KOPT-K1 (cell line): ENCODE results near the gene DUSP9.

Source experiments
- H3K27ac ChIP-seq: fragments of 200-600 bp; sonication (generic); 2 replicates; pipeline ENCODE4 v1.5.1; 2016; ENCODE audit warnings: antibody characterized with exemption, mild to moderate bottlenecking, low read depth, low read length; ENCODE audit not compliant: poor library complexity, severe bottlenecking
- H3K36me3 ChIP-seq: fragments of 200-600 bp; sonication (generic); 2 replicates; pipeline ENCODE4 v1.5.1; 2017; ENCODE audit warnings: antibody characterized with exemption, mild to moderate bottlenecking, low read length, moderate library complexity; ENCODE audit not compliant: insufficient read depth
- H3K9me3 ChIP-seq: fragments of 200-600 bp; sonication (generic); 2 replicates; pipeline ENCODE4 v1.5.1; 2017; ENCODE audit warnings: antibody characterized with exemption, low read length, mild to moderate bottlenecking; ENCODE audit not compliant: insufficient read depth, poor library complexity, severe bottlenecking

DUSP9 gene

DNA sequence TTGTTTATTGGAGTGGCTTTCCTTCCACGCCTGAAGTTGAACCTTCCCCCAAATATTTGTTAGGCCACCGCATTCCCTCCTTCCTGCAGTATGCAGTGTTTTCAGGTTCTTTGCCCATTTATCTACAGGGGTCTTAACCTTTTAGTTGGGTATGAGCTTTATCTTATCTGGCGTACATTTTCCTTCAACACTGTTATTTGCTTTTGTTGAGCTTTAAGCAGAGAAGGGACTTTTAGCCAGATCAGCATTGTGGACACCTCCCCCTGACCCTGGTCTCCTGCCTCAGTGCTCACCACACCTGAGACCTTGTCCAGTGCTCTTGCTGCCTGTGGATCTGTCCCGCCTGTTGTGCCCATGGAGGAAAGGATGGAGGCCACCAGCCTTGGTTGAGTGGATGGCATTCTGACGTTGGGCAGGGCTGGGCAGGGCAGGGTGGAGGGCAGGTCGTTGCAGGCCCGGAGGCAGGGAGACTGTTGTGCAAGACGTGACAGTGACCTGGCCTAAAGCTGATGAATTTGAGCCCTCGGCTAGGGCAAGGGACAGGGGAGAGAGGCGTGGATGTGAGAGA is 998 bp upstream of the DUSP9 start:
- Histone ChIP-seq H3K9me3 (no peaks in the 10 kb centered on the region), H3K27ac (no peak overlapping the region), H3K36me3 (no peaks in the 10 kb centered on the region)

DNA sequence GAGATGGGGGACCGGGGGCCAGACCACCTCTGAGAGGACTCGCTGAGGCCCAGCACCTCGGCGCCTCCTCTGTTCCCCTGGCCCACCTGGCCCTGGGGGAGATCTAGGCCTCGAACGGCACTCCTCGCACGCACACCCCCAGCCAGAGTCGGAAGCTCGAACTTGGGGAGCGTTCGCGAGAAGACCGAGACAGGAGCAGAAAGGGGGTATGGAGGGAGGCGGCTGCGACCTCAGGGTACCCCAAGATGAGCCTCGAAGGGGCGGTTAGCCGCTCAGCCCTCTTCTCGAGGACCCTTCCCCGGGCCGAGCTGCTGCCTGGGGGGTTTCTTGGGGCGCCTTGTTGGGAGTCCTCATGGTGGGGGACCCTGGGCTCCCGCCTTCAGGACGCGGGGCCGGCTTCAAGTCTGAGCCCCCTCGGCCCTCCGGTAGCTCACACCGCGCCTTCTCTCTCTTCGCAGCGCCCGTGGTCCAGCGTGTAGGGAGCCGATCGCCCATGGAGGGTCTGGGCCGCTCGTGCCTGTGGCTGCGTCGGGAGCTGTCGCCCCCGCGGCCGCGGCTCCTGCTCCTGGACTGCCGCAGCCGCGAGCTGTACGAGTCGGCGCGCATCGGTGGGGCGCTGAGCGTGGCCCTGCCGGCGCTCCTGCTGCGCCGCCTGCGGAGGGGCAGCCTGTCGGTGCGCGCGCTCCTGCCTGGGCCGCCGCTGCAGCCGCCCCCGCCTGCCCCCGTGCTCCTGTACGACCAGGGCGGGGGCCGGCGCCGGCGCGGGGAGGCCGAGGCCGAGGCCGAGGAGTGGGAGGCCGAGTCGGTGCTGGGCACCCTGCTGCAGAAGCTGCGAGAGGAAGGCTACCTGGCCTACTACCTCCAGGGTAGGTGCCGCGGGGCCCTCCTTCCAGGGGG is 706 bp downstream of the DUSP9 start:
- Histone ChIP-seq H3K9me3 (no peaks in the 10 kb centered on the region), H3K27ac (no peak overlapping the region), H3K36me3 (no peaks in the 10 kb centered on the region)

DNA sequence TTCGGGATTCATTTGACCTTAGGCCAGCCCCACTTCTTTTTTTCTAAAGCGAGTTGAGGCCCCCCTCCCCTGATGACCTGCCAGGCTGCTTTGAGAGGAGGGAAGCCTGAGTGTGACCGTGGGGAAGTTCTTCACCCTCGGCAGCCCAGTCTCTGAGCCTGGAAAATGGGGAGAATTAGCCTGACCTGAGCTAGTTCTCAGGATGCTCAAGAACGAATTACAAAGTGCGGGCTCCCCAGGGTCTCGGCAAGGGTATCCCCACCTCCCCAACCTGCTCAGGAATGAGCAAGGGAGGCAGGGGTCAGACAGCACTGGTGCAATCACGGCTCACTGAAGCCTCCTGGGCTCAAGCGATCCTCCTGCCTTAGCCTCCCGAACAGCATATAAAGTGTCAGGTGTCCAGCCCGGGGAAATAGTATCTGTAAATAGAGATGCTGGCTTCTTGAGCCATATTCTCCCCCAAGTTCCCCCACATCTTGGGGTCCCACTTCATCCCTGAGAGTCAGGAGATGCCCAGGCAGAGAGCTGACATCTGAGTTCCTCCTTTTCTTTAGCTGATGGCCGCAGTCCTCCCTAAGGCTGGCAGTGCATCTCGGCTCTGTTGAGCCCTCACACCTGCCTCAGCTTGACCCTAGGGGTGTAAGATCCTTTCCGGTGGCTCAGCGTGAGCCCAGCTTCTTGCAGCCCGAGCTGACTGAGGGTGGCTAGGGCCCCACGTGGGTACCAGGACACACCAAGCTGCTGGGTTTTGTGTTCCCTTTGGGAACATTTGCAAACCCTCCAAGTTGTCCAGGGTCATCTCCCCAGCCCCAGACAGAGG is 1.6 kb downstream of the DUSP9 start:
- no peaks in the 10 kb centered on the region for H3K9me3 ChIP-seq
- H3K27ac ChIP-seq: no peak overlapping the region
- H3K36me3 ChIP-seq: no peaks in the 10 kb centered on the region

DNA sequence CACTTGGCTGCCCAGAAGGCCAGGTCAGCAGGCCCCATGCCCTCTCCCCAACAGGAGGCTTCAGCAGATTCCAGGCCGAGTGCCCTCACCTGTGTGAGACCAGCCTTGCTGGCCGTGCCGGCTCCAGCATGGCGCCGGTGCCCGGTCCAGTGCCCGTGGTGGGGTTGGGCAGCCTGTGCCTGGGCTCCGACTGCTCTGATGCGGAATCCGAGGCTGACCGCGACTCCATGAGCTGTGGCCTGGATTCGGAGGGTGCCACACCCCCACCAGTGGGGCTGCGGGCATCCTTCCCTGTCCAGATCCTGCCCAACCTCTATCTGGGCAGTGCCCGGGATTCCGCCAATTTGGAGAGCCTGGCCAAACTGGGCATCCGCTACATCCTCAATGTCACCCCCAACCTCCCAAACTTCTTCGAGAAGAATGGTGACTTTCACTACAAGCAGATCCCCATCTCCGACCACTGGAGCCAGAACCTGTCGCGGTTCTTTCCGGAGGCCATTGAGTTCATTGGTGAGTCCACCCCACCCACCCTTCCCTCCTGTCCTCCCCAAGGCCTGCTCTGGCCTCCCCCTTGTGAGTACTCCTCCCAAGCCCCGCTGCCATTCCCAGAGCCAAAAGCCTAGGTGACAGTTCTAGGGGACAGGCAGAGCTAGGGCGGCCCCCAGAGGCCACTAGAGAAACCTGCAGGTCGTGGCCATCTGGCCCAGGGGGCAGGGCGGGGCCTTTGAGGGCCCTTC is 2.3 kb downstream of the DUSP9 start:
- H3K9me3 ChIP-seq: no peaks in the 10 kb centered on the region
- no peaks in the 10 kb centered on the region for H3K36me3 ChIP-seq
- no peak overlapping the region for H3K27ac ChIP-seq

DNA sequence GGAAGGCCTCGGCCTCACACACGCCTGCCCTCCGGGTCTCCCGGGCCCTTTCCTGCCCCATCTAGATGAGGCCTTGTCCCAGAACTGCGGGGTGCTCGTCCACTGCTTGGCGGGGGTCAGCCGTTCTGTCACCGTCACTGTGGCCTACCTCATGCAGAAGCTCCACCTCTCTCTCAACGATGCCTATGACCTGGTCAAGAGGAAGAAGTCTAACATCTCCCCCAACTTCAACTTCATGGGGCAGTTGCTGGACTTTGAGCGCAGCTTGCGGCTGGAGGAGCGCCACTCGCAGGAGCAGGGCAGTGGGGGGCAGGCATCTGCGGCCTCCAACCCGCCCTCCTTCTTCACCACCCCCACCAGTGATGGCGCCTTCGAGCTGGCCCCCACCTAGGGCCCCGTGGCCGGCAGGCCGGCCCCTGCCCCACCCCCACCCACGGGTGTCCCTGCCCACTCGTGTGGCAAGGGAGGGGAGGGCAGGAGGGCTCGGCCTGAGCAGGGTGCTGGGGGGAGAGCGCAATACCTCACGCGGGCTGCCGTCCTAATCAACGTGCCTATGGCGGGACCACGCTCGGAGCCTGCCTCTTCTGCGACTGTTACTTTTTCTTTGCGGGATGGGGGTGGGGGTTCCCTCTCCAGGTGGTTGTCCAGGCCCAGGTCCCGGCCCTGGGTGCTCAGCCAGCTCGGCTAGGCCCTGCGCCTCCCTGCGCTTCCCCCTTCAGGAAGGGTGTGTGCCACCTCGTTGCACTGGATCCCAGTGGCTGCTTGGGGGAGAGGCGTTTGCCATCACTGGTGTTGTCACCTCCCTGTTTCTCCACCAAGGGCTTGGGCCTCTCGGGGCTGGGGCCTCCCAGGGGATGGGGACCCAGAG is 3.1 kb downstream of the DUSP9 start:
- H3K27ac ChIP-seq: no peak overlapping the region
- no peaks in the 10 kb centered on the region for H3K36me3 ChIP-seq
- no peaks in the 10 kb centered on the region for H3K9me3 ChIP-seq

DNA sequence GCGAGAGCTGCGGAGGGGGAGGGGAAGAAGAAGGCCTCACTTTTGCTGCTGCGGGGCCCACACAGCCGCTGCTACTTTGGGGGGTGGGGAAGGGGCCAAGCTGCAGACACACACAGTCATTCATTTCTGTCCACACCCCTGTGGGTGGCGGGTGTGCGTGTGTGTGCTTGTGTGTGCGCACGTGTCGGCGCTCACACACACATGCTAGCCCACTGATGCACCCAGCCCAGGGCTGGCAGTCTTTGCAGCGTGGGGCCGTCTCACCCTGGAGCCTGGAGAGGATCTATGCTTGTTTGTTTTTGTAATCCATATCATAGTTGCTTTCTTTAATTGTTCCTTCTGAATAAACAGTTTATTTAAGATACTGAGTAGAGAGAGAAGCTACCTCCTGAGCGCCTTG is 4.0 kb downstream of the DUSP9 start:
- Histone ChIP-seq H3K27ac (no peak overlapping the region), H3K36me3 (no peaks in the 10 kb centered on the region), H3K9me3 (no peaks in the 10 kb centered on the region)

DNA sequence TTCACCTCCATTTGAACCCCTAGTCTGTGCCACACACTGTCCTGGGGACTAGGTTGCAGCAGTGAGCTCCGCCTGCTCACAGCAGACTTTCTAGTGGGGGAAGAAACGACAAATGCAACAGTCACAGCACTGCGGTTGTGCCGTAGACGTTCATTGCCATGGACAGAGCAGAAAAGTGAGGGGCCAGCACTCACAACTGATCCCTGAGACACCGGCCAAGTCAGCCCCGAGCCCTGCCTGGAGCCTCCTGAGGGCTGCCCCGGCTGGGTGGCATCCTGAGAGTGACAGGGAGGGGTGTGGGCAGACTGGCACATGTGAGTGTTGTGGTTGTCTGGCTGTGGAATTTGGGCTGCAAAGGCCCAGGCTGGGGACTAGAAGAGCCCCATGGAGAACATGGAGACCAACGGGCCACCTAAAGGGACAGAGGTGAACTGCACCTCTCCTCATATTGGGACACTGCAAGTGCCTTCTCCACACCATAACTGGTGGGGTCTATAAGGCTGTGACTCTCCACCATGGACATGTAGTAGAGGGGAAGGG is 4.6 kb downstream of the DUSP9 start:
- Histone ChIP-seq H3K27ac (no peak overlapping the region), H3K9me3 (no peaks in the 10 kb centered on the region), H3K36me3 (no peaks in the 10 kb centered on the region)

DNA sequence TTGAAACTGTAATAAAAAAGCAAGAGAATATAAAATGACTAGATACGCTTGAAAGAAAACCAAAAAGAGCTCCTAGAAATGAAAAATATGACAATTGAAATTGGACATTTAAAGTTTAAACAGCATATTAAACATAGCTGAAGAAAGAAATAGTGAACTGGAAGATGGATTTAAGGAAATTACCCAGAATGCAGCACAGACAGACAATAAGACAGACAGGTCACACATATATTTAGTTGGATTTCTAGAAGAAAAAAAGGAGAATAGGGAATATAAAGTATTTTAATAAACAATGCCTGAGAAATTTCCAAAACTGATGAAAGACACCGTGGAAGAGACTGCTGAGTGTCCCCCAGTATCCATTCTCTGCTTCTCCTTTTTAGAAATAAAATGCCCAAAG is 6.6 kb downstream of the DUSP9 start:
- Histone ChIP-seq H3K36me3 (no peaks in the 10 kb centered on the region), H3K27ac (no peak overlapping the region), H3K9me3 (no peaks in the 10 kb centered on the region)

DNA sequence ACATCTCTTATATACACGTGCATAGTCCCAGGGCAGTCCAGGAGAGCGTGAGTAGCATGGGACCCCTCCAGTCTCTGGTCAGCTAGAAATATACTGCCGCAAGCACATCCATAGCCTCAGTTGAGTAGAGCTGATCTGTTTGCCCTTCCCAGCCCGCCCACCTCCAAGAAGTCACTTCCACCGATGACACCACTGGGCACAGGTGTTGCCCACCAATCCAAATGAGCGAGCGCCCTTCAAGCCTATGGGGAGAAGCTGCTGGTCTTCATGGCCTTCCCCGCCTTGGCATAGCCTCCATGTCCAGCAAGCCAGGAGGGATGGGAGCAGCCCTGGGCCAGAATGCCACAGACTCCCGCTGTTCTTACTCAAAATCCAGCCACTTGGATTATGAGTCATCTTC is 10.2 kb downstream of the DUSP9 start:
- Histone ChIP-seq H3K36me3 (no peaks in the 10 kb centered on the region), H3K27ac (no peak overlapping the region), H3K9me3 (no peaks in the 10 kb centered on the region)

DNA sequence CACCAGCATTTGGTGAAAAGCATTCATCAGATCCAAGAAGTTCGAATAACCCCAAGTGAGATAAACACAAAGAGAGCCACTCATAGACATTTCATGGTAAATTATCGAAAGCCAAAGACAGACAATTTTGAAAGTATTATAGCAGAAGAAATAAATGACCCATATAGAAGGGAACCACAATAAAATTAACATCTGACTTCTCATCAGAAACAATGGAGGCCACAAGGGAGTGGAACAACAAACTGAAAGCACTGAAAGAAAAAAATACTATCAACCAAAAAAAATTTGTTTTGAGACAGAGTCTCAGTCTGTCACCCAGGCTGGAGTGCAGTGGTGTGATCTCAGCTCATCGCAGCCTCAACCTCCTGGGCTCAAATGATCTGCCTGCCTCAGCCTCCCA is 12.3 kb downstream of the DUSP9 start:
- no peak overlapping the region for H3K27ac ChIP-seq
- no peaks in the 10 kb centered on the region for H3K36me3 ChIP-seq
- no peaks in the 10 kb centered on the region for H3K9me3 ChIP-seq

DNA sequence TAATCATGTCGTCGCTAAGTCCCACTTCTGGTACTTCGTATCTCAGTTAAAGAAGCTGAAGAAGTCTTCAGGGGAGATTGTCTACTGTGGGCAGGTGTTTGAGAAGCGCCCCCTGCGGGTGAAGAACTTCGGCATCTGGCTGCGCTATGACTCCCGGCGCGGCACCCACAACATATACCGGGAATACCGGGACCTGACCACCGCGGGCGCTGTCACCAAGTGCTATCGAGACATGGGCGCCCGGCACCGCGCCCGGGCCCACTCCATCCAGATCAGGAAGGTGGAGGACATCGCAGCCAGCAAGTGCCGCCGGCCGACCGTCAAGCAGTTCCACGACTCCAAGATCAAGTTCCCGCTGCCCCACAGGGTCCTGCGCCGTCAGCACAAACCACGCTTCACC is 15.3 kb downstream of the DUSP9 start:
- Histone ChIP-seq H3K36me3 (no peaks in the 10 kb centered on the region), H3K27ac (no peak overlapping the region), H3K9me3 (no peaks in the 10 kb centered on the region)

DNA sequence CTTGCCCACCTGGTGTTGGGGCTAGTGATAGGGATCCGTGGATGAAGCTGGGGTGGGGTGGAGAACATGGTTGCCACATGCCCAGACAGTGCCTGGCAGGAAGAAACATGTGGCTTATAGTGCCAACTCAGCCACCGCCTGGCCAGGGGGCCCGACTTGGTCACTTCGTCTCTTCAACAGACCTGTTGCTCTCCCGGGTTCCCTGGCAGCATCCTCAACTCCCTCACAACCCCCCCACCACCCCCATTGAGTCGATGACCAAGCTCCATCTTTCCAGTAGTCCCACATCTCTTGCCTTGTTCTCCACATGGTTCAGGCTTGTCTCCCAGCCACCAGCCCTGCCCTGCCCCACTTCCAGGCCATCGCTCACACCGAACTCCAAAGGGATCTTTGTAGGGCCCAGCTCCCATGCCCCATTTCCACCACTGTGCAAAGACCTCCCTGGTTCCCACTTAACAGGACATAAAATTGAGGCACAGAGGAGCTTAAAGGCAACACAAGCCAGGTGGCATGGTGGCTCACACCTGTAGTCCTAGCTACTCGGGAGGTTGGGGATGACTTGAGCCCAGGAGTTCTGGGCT is 18.8 kb downstream of the DUSP9 start:
- Histone ChIP-seq H3K9me3 (no peaks in the 10 kb centered on the region), H3K36me3 (no peaks in the 10 kb centered on the region), H3K27ac (no peak overlapping the region)

DNA sequence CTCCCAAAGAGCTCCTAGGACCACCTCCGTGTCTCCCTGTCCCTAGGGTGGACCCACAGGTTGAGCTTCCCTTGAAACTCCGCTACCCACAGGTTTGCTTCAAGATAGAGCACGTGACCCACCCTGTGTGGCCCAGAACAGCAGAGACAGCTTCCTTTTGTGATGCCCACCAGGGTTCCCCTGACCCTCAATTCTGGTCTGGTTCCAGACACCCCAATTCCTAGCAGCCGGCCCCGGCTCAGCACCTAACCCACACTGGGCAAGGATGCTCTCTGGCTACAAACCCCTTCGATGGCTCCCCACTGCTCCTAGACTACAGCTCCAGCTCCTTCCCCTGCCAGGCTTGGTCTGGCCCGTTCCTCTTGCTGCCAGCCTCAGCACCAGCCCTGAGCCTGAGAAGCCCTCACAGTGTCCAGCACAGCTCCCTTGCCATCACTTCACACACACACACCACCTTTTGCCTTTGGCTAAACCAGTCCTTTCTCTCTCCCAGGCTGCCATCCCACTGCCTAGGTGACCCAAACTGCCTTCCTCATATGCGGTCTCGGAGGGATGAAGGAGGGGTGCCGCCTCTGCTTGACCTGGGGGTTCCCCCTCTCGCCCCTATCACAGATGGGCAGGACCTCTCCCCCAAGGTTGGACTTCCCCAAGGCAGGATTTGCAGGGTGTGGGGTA is 20.4 kb downstream of the DUSP9 start:
- Histone ChIP-seq H3K9me3 (no peaks in the 10 kb centered on the region), H3K27ac (no peak overlapping the region), H3K36me3 (no peaks in the 10 kb centered on the region)
